Mucosa of stomach (tissue), 1 donor: ENCODE measurements around the gene KRTAP9-9.
"Not testable (repeated sequence)": the region's sequence is repeated elsewhere in the genome, so short reads cannot be mapped to it uniquely, and the experiment has no call there.

Experiments used
- H3K27me3 ChIP-seq: one replicate; pipeline ENCODE4 v1.7.0; 2013; ENCODE audit warnings: mild to moderate bottlenecking, low read length; ENCODE audit not compliant: control insufficient read depth, insufficient read depth
- H3K36me3 ChIP-seq: one replicate; pipeline ENCODE4 v1.7.0; 2013; ENCODE audit warnings: low read length; ENCODE audit not compliant: control insufficient read depth, insufficient read depth
- H3K4me1 ChIP-seq: one replicate; pipeline ENCODE4 v1.7.0; 2013; ENCODE audit warnings: mild to moderate bottlenecking, low read length; ENCODE audit not compliant: control insufficient read depth, insufficient read depth
- H3K4me3 ChIP-seq: one replicate; pipeline ENCODE4 v1.7.0; 2013; ENCODE audit warnings: low read length
- H3K9ac ChIP-seq: one replicate; pipeline ENCODE4 v1.7.0; 2013; ENCODE audit warnings: mild to moderate bottlenecking, low read length, moderate library complexity
- H3K9me3 ChIP-seq: one replicate; pipeline ENCODE4 v1.7.0; 2013; ENCODE audit warnings: mild to moderate bottlenecking, low read length, moderate library complexity; ENCODE audit not compliant: control insufficient read depth
- donor health status: Pancreatic carcinoma.

The KRTAP9-9 gene

GRCh38 chr17:41255381-41256290, at the start of gene KRTAP9-9:
KRTAP9-9 (plus strand) TSS chr17:41255384.
- not testable (repeated sequence) for H3K4me3 ChIP-seq, H3K4me1 ChIP-seq, H3K27me3 ChIP-seq, H3K36me3 ChIP-seq, H3K9me3 ChIP-seq, H3K9ac ChIP-seq

- Histone ChIP-seq H3K36me3 (no peaks in the 10 kb centered on the region), H3K4me3 (no peak overlapping the region), H3K9ac (no peak overlapping the region), H3K9me3 (no peaks in the 10 kb centered on the region), H3K4me1 (no peaks in the 10 kb centered on the region), H3K27me3 (peaks cover 7% of the 10 kb centered on the region)
Observed at GRCh38 chr17:41211845-41212466, 43.2 kb upstream of the KRTAP9-9 start.

- Histone ChIP-seq H3K36me3 (no peaks in the 10 kb centered on the region), H3K4me3 (no peak overlapping the region), H3K9me3 (no peaks in the 10 kb centered on the region), H3K27me3 (peaks cover 7% of the 10 kb centered on the region), H3K9ac (no peak overlapping the region), H3K4me1 (no peaks in the 10 kb centered on the region)
Observed at GRCh38 chr17:41212524-41213169, 42.5 kb upstream of the KRTAP9-9 start.

DNA sequence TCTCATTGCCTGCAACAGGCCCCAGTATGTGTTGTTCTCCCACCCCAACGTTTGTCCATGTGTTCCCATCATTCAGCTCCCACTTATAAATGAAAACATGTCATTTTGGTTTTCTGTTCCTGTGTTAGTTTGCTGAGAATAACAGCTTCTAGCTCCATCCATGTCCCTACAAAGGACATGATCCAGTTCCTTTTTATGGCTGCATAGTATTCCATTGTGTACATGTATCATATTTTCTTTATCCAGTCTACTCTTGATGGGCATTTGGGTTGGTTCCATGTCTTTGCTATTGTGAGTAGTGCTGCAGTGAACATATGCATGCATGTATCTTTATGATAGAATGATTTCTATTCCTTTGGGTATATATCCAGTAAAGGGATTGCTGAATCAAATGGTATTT, 39.5 kb upstream of the KRTAP9-9 start:
- Histone ChIP-seq H3K4me1 (no peaks in the 10 kb centered on the region), H3K27me3 (peaks cover 3% of the 10 kb centered on the region), H3K9me3 (no peaks in the 10 kb centered on the region), H3K36me3 (no peaks in the 10 kb centered on the region), H3K4me3 (no peak overlapping the region), H3K9ac (no peak overlapping the region)

DNA sequence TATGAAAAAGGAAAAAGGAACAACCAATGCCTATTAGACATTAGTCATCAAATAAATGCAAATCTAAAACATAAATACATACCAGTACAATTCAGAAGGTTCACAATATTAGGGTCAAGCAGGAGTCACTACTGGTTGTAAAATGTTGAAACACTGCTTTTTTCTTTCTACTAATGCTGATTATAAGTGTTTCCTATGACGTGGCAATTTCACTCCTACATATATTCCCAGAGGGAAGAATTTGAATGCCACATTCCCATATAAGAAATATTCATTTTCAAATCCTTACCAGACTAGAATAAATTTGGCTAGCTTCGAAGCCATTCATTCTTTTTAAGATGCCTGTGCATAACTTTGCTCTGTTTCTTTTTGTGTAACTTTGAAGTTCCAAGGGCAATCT, 31.4 kb upstream of the KRTAP9-9 start:
- Histone ChIP-seq H3K4me3 (no peak overlapping the region), H3K27me3 (no peaks in the 10 kb centered on the region), H3K36me3 (no peaks in the 10 kb centered on the region), H3K9ac (no peak overlapping the region), H3K4me1 (no peaks in the 10 kb centered on the region), H3K9me3 (no peaks in the 10 kb centered on the region)

DNA sequence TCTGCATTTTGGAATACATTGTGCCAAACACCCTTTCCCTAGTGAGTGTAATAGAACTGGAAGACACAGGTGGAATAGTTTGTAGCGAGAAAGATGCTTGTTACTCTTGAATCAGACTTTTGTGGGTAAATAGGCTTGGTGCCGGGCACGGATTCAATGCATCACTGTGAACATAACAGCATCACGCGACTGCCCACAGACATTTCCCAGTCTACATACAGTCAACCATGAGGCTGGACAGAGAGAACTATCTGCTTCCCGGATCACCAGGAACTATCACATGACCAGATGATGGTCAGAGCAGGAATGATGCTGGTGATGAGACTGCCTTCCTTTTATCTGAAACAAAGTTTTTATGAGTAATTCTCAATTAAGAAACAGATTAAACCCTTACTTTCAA, 29.1 kb upstream of the KRTAP9-9 start:
- no peak overlapping the region for H3K4me3 ChIP-seq
- H3K4me1 ChIP-seq, result no peaks in the 10 kb centered on the region
- H3K27me3 ChIP-seq, result no peaks in the 10 kb centered on the region
- H3K9ac ChIP-seq, result no peak overlapping the region
- H3K9me3 ChIP-seq, result no peaks in the 10 kb centered on the region
- no peaks in the 10 kb centered on the region for H3K36me3 ChIP-seq

DNA sequence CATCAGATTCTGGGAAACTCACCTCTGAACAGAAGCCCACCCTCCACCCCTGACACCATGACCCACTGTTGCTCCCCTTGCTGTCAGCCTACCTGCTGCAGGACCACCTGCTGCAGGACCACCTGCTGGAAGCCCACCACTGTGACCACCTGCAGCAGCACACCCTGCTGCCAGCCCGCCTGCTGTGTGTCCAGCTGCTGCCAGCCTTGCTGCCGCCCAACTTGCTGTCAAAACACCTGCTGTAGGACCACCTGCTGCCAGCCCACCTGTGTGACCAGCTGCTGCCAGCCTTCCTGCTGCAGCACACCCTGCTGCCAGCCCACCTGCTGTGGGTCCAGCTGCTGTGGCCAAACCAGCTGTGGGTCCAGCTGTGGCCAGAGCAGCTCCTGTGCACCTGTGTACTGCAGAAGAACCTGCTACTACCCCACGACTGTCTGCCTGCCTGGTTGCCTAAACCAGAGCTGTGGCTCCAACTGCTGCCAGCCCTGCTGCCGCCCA, 28.5 kb upstream of the KRTAP9-9 start, which contains the start of gene KRTAP9-2:
KRTAP9-2 (plus strand) TSS at position 51 of the 498 bp plus-strand sequence; CDS start at position 58, 7 bp downstream.
- not testable (repeated sequence) for H3K36me3 ChIP-seq, H3K4me1 ChIP-seq, H3K4me3 ChIP-seq, H3K9ac ChIP-seq, H3K9me3 ChIP-seq, H3K27me3 ChIP-seq

DNA sequence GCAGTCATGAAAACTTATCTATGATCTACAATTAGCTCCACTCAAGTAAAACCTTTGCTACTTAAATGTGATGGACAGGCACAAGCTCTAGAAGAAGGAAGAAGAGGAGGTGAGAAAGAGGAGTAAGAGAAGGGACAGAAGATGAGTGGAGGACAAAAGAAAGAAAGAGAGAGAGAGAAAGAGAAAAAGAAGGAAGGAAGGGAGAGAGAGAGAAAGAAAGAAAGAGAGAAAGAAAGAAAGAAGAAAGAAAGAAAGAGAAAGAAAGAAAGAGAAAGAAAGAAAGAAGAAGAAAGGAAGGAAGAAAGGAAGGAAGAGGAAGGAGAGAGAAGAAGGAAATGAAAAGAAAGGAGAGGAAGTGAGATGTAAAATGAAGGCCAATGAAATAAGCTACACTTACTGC, 25.1 kb upstream of the KRTAP9-9 start:
- no peak overlapping the region for H3K4me3 ChIP-seq
- H3K36me3 ChIP-seq, result no peaks in the 10 kb centered on the region
- H3K4me1 ChIP-seq, result no peaks in the 10 kb centered on the region
- no peaks in the 10 kb centered on the region for H3K27me3 ChIP-seq
- no peaks in the 10 kb centered on the region for H3K9me3 ChIP-seq
- no peak overlapping the region for H3K9ac ChIP-seq

GRCh38 chr17:41231731-41232130, 23.5 kb upstream of the KRTAP9-9 start:
- Histone ChIP-seq H3K4me1 (no peaks in the 10 kb centered on the region), H3K9ac (no peak overlapping the region), H3K36me3 (no peaks in the 10 kb centered on the region), H3K4me3 (no peak overlapping the region), H3K9me3 (no peaks in the 10 kb centered on the region), H3K27me3 (no peaks in the 10 kb centered on the region)

DNA sequence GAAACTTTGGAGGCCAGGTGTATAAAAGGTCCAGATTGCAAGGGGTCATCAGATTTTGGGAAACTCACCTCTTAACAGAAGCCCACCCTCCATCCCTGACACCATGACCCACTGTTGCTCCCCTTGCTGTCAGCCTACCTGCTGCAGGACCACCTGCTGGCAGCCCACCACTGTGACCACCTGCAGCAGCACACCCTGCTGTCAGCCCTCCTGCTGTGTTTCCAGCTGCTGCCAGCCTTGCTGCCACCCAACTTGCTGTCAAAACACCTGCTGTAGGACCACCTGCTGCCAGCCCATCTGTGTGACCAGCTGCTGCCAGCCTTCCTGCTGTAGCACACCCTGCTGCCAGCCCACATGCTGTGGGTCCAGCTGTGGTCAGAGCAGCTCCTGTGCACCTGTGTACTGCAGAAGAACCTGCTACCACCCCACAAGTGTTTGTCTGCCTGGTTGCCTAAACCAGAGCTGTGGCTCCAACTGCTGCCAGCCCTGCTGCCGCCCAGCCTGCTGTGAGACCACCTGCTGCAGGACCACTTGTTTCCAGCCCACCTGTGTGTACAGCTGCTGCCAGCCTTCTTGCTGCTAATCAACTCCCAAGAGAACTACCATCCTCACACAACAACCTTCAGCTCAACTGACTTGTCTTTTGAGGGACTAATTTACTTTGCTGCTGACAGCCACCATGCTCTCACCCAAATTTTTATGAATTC, 22.6 kb upstream of the KRTAP9-9 start, which contains the start of gene KRTAP9-3:
KRTAP9-3 (plus strand) TSS at position 51 of the 707 bp plus-strand sequence; CDS start at position 104, 53 bp downstream.
- not testable (repeated sequence) for H3K36me3 ChIP-seq, H3K4me1 ChIP-seq, H3K9me3 ChIP-seq, H3K4me3 ChIP-seq, H3K9ac ChIP-seq, H3K27me3 ChIP-seq

DNA sequence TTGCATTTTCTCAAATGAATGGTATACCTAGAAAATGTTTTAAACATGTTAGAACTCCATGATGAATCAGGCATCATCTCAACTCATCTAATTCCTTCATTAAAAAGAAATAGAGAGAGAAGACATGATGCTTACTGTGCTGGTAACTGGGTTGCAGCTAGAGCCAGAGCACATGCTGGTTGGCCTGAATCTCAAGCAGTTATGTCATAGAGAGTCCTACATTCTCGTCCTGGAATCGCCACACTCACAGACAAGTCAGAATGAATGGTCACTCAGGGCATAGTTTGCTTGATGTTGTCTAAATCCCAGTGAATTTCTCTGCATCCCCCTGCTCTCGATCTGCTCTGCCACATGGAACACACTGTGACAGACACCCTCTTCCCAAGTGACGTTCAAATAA, 18.1 kb upstream of the KRTAP9-9 start:
- H3K9ac ChIP-seq, H3K4me1 ChIP-seq, H3K27me3 ChIP-seq, H3K9me3 ChIP-seq, H3K4me3 ChIP-seq, H3K36me3 ChIP-seq: not testable (repeated sequence)
